Suprapubic skin (tissue), 3 donors: ENCODE measurements around the gene CRACR2B.

Source experiments
- EP300 ChIP-seq: sonication (generic); formaldehyde crosslinking; IDR thresholded peaks from one replicate; pipeline ENCODE4 v1.6.1; 2017; ENCODE audit warnings: antibody characterized with exemption
- TF ChIP-seq, protein P1 (sequence below), 2 donors: fragments of 200-600 bp in 1 of 2; fragments of 450-650 bp in 1 of 2; sonication (generic) in 1 of 2; IDR thresholded peaks; one replicate each; pipeline ENCODE4 v1.5.1; 2016 to 2019; ENCODE audit warnings: antibody characterized with exemption in 2 of 2, mild to moderate bottlenecking in 1 of 2, moderate library complexity in 1 of 2

- TF ChIP-seq, protein P1, sequence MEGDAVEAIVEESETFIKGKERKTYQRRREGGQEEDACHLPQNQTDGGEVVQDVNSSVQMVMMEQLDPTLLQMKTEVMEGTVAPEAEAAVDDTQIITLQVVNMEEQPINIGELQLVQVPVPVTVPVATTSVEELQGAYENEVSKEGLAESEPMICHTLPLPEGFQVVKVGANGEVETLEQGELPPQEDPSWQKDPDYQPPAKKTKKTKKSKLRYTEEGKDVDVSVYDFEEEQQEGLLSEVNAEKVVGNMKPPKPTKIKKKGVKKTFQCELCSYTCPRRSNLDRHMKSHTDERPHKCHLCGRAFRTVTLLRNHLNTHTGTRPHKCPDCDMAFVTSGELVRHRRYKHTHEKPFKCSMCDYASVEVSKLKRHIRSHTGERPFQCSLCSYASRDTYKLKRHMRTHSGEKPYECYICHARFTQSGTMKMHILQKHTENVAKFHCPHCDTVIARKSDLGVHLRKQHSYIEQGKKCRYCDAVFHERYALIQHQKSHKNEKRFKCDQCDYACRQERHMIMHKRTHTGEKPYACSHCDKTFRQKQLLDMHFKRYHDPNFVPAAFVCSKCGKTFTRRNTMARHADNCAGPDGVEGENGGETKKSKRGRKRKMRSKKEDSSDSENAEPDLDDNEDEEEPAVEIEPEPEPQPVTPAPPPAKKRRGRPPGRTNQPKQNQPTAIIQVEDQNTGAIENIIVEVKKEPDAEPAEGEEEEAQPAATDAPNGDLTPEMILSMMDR (IDR thresholded peaks at IDR 0.05): no peak
- TF ChIP-seq EP300: no peak
Measured at GRCh38 chr11:849104-849824, 21.5 kb downstream of the CRACR2B start.
